HepG2 (cell line): ENCODE results near the gene KAZN. TPM values are rescaled to one million over a fixed set of nuclear protein-coding genes. Genes with fewer than 3 reads are reported as not detected.

Source experiments
- ATAC-seq: fragments of 200-7000 bp; cut with Tn5 transposase; 3 replicates; pipeline ENCODE4 v1.9.1; 2020; ENCODE audit warnings: mild to moderate bottlenecking, moderate library complexity
- BruUV-seq: library from RNA; stranded (reverse); fragments of 400-500 nt; replicated peaks from 2 replicates; lab custom pipeline; 2021; lab: Mats Ljungman, UMichigan
- CTCF ChIA-PET: fragments of 300-600 bp; formaldehyde crosslinking; extraction: SDS; loops from one replicate; lab custom pipeline; 2021; ENCODE audit warnings: low total read pairs, inconsistent platforms, low intra/inter-chr PET ratio; lab: Yijun Ruan, JAX
- POLR2A ChIA-PET: fragments of 350-600 bp; sonication (Branson Sonifier 250); formaldehyde crosslinking; loops from one replicate; lab custom pipeline; 2020; ENCODE audit warnings: antibody characterized with exemption, inconsistent platforms; lab: Yijun Ruan, JAX
- DNase-seq: peaks from one replicate; pipeline ENCODE4 v3.0.0-alpha.2; 2015; ENCODE audit warnings: low spot score
- FAIRE-seq: peaks from 3 replicates; lab custom pipeline; 2011; peaks lifted over from hg19 to GRCh38; lab: Jason Lieb, UNC
- H2AFZ ChIP-seq: one replicate; pipeline ENCODE4 v1.6.1; 2011; ENCODE audit warnings: low read length, inconsistent platforms
- H3K27ac ChIP-seq: fragments of 300-600 bp; 3 replicates; pipeline ENCODE4 v1.8.0; 2011; ENCODE audit warnings: mixed run types, mild to moderate bottlenecking, mixed read lengths, low read length, inconsistent platforms; ENCODE audit not compliant: insufficient read depth; ENCODE audit errors: extremely low read length
- H3K27me3 ChIP-seq, 2 experiments: fragments of 200-600 bp in 1 of 2; 2 replicates in 1 of 2; 3 replicates in 1 of 2; pipeline versions ENCODE4 v1.6.0 to v1.8.0; 2011; ENCODE audit warnings: low read length in 2 of 2, mild to moderate bottlenecking in 2 of 2, moderate library complexity in 2 of 2, inconsistent platforms in 1 of 2; ENCODE audit not compliant: insufficient read depth in 2 of 2, control insufficient read depth in 1 of 2
- H3K36me3 ChIP-seq, 2 experiments: fragments of 200-600 bp in 1 of 2; replicated peaks in 1 of 2; 2 replicates in 1 of 2; 3 replicates in 1 of 2; pipeline versions ENCODE4 v1.5.1 to v1.8.0; 2011; ENCODE audit warnings: low read length in 2 of 2, inconsistent platforms in 1 of 2; ENCODE audit not compliant: insufficient read depth in 2 of 2, control insufficient read depth in 1 of 2
- H3K4me1 ChIP-seq: 2 replicates; pipeline ENCODE4 v1.5.1; 2012; ENCODE audit warnings: low read length, inconsistent platforms; ENCODE audit not compliant: insufficient read depth
- H3K4me2 ChIP-seq: 2 replicates; pipeline ENCODE4 v1.6.0; 2011; ENCODE audit warnings: low read depth, low read length, inconsistent platforms
- H3K4me3 ChIP-seq, 3 experiments: fragments of 200-600 bp in 1 of 3; sonication (generic), shearing (Covaris generic) in 1 of 3; replicated peaks in 1 of 3; 2 replicates each; pipeline ENCODE4 v1.5.1; 2011 to 2016; ENCODE audit warnings: low read length in 3 of 3, inconsistent platforms in 2 of 3, low read depth in 2 of 3, mild to moderate bottlenecking in 2 of 3, control low read depth in 1 of 3, mixed read lengths in 1 of 3; ENCODE audit not compliant: insufficient read depth in 1 of 3
- H3K79me2 ChIP-seq: one replicate; pipeline ENCODE4 v1.6.1; 2011; ENCODE audit warnings: low read length, inconsistent platforms; ENCODE audit not compliant: insufficient read depth
- H3K9ac ChIP-seq: 2 replicates; pipeline ENCODE4 v1.6.0; 2011; ENCODE audit warnings: mild to moderate bottlenecking, low read depth, low read length, inconsistent platforms; ENCODE audit not compliant: insufficient read depth
- H3K9me3 ChIP-seq: 2 replicates; pipeline ENCODE4 v1.5.1; 2012; ENCODE audit warnings: mild to moderate bottlenecking, low read length
- H4K20me1 ChIP-seq: 2 replicates; pipeline ENCODE4 v1.6.0; 2011; ENCODE audit warnings: inconsistent platforms, mild to moderate bottlenecking, low read length, moderate library complexity; ENCODE audit not compliant: insufficient read depth
- FOSL1 ChIP-seq: sonication (generic); formaldehyde crosslinking; IDR thresholded peaks from 2 replicates; pipeline ENCODE4 v1.9.0; 2021; ENCODE audit warnings: missing genetic modification reagents, borderline replicate concordance
- HIVEP1 ChIP-seq: sonication (generic); formaldehyde crosslinking; IDR thresholded peaks from 2 replicates; pipeline ENCODE4 v1.4.0; 2020; ENCODE audit warnings: mild to moderate bottlenecking, missing genetic modification reagents
- HNRNPL ChIP-seq: fragments of 200-400 bp; formaldehyde crosslinking; IDR thresholded peaks from 2 replicates; pipeline ENCODE4 v1.6.1; 2017; ENCODE audit warnings: mild to moderate bottlenecking, low read depth, low read length
- KDM5B ChIP-seq: sonication (generic); formaldehyde crosslinking; IDR thresholded peaks from 2 replicates; pipeline ENCODE4 v1.4.0; 2020; ENCODE audit warnings: missing genetic modification reagents, mild to moderate bottlenecking, borderline replicate concordance
- MAFK ChIP-seq, 2 experiments: IDR thresholded peaks in 1 of 2; conservative IDR thresholded peaks in 1 of 2; 2 replicates each; pipeline ENCODE4 v1.6.1; 2011; ENCODE audit warnings: improper control_type of control experiment in 2 of 2, low read length in 2 of 2
- MEIS2 ChIP-seq: sonication (generic); formaldehyde crosslinking; IDR thresholded peaks from 2 replicates; pipeline ENCODE4 v1.9.0; 2021; ENCODE audit warnings: mild to moderate bottlenecking, missing genetic modification reagents
- MZF1 ChIP-seq: sonication (generic); formaldehyde crosslinking; IDR thresholded peaks from 2 replicates; pipeline ENCODE4 v1.8.1; 2023; ENCODE audit warnings: mild to moderate bottlenecking, missing genetic modification reagents, borderline replicate concordance
- NFE2 ChIP-seq: sonication (generic); formaldehyde crosslinking; IDR thresholded peaks from 2 replicates; pipeline ENCODE4 v1.4.0; 2020; ENCODE audit warnings: missing genetic modification reagents
- PCBP2 ChIP-seq: fragments of 200-400 bp; formaldehyde crosslinking; optimal IDR thresholded peaks from 2 replicates; pipeline ENCODE3; 2018; ENCODE audit warnings: low read length, low read depth; ENCODE audit not compliant: poor library complexity, severe bottlenecking
- RELA ChIP-seq: sonication (generic); formaldehyde crosslinking; IDR thresholded peaks from 2 replicates; pipeline ENCODE4 v1.4.0; 2020; ENCODE audit warnings: missing genetic modification reagents
- SAFB2 ChIP-seq: sonication (generic); formaldehyde crosslinking; IDR thresholded peaks from 2 replicates; pipeline ENCODE4 v1.5.1; 2020; ENCODE audit warnings: missing genetic modification reagents, low read depth, mild to moderate bottlenecking, borderline replicate concordance
- ZNF354B ChIP-seq: sonication (generic); formaldehyde crosslinking; IDR thresholded peaks from 2 replicates; pipeline ENCODE4 v1.8.0; 2022; ENCODE audit warnings: mild to moderate bottlenecking, missing genetic modification reagents
- ZNF562 ChIP-seq: sonication (generic); formaldehyde crosslinking; IDR thresholded peaks from 2 replicates; pipeline ENCODE4 v1.8.0; 2022; ENCODE audit warnings: missing genetic modification reagents, borderline replicate concordance
- ZNF83 ChIP-seq: sonication (generic); formaldehyde crosslinking; IDR thresholded peaks from 2 replicates; pipeline ENCODE4 v1.4.0; 2020; ENCODE audit warnings: missing genetic modification reagents, mild to moderate bottlenecking, borderline replicate concordance
- WGBS: methylation state at CpG from one replicate; pipeline ENCODE4 v1.1.6; 2017; ENCODE audit warnings: low lambda C conversion rate; 5-methylcytosine and 5-hydroxymethylcytosine counted together
- in situ Hi-C: cut with HindIII; loops from 2 replicates; pipeline ENCODE4 v1.10.0; 2017; ENCODE audit warnings: low pct_unique_long_range_greater_than_20kb; ENCODE audit not compliant: extremely low pct_ligation_motif_present
- intact Hi-C: fragments of 100-400 bp; cut with micrococcal nuclease; formaldehyde crosslinking; loops from one replicate; pipeline ENCODE4 v1.10.0; 2022; ENCODE audit not compliant: unreplicated experiment
- polyA plus RNA-seq, 8 experiments: library from polyadenylated mRNA; depleted of rRNA in 3 of 8; stranded (reverse) in 7 of 8; unstranded in 1 of 8; fragments of >200 nt; fragmentation: Illumina TruSeq in 4 of 8; extraction: Trizol in 4 of 8; gene quantifications; 2 replicates each; pipeline versions ENCODE4 v1.2.1 to v1.2.3, GENCODE V29; 2011 to 2016; ENCODE audit warnings: low read depth in 4 of 8, missing spikeins in 1 of 8, mixed read lengths in 1 of 8; ENCODE audit not compliant: insufficient read depth in 1 of 8
- total RNA-seq, 5 experiments: library from RNA; depleted of rRNA; stranded (reverse); fragments of >200 nt; fragmentation: Illumina TruSeq; extraction: Trizol; gene quantifications; 2 replicates each; pipeline ENCODE4 v1.2.3, GENCODE V29; 2016; ENCODE audit warnings: low read depth in 1 of 5

Gene KAZN
- total and polyA plus RNA-seq, 2 of the 13 experiments (the other 11 are each of a cell fraction or from before 2014, with no cell fraction given) = 10.4 to 13.5 TPM

DNA sequence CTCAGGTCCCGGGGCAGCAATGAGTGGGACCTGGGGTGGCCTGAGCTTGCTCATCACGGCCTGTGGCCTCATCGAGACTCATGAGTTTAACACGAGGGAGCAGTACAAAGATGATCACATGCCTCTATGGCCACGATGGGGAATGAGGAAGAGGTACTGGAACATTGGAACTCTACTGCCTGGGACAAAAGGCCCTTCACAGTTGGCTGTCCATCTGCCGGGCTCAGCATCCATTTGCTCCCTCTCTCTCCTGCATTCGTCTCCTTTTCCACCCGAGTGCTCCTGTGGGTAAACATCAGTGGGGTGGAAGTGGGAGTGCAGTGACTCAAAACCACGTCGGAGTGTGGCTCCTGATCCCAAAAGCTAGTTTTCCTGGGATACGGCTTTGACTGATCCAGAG, 124.9 kb downstream of the KAZN start:
- in situ Hi-C loops = no loop called here
- H3K9me3 ChIP-seq = no peaks in the 10 kb centered on the region
- H3K4me2 ChIP-seq = no peak overlapping the region
- H3K4me3 ChIP-seq = no peak overlapping the region
- H3K36me3 ChIP-seq = no peaks in the 10 kb centered on the region
- H2AFZ ChIP-seq = no peak overlapping the region
- TF ChIP-seq ZNF83 (CRISPR knock-in tag) = no peak
- TF ChIP-seq ZNF354B (CRISPR knock-in tag) = no peak
- no peak for TF ChIP-seq MZF1 (CRISPR knock-in tag)
- no peak for TF ChIP-seq RELA (CRISPR knock-in tag)
- TF ChIP-seq HIVEP1 (CRISPR knock-in tag) = no peak
- TF ChIP-seq NFE2 (CRISPR knock-in tag) = no peak
- TF ChIP-seq HNRNPL = no peak
- TF ChIP-seq PCBP2 = no peak
- no peak for TF ChIP-seq FOSL1
- no peak for TF ChIP-seq MAFK (conservative IDR thresholded peaks at IDR 0.05 in 1 of 2, IDR thresholded peaks at IDR 0.05 in 1 of 2; ENCODE audit: low read length in 2 of 2)
- TF ChIP-seq SAFB2 (CRISPR knock-in tag) = no peak
- no peak for TF ChIP-seq ZNF562 (CRISPR knock-in tag)
- no peak for TF ChIP-seq MEIS2 (CRISPR knock-in tag)
- TF ChIP-seq KDM5B (CRISPR knock-in tag) = no peak
- H3K27me3 ChIP-seq = peaks cover 0 to 34% of the 10 kb centered on the region in 2 experiments; a peak in 3 of 5 replicates
- H3K9ac ChIP-seq = no peak overlapping the region
- intact Hi-C loops = no loop called here
- ATAC-seq (no peak), FAIRE-seq (no peak), DNase-seq (no peak)
- ChIA-PET CTCF (no interaction called here), POLR2A (no interaction called here)
- H3K27ac ChIP-seq = no peak overlapping the region
- no peaks in the 10 kb centered on the region for H4K20me1 ChIP-seq
- WGBS = 15% methylated on average over 11 of the region's 11 CpGs
- H3K79me2 ChIP-seq = no peaks in the 10 kb centered on the region
- BruUV-seq = no TSS peak
- no peaks in the 10 kb centered on the region for H3K4me1 ChIP-seq
